Activated T-helper 1 cell treated with anti-CD3 and anti-CD28 coated beads, Interleukin-2, amount 50 U/mL, for 16 hours (primary cell): ENCODE measurements around the gene GAST.
"Not testable (repeated sequence)": the region's sequence is repeated elsewhere in the genome, so short reads cannot be mapped to it uniquely, and the experiment has no call there.

Experiments used
- DNase-seq, 2 donors: peaks; one replicate each; pipeline ENCODE4 v3.0.0-alpha.2; 2020; ENCODE audit warnings: low read depth in 1 of 2, low spot score in 1 of 2

The GAST gene, protein sequence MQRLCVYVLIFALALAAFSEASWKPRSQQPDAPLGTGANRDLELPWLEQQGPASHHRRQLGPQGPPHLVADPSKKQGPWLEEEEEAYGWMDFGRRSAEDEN

DNA sequence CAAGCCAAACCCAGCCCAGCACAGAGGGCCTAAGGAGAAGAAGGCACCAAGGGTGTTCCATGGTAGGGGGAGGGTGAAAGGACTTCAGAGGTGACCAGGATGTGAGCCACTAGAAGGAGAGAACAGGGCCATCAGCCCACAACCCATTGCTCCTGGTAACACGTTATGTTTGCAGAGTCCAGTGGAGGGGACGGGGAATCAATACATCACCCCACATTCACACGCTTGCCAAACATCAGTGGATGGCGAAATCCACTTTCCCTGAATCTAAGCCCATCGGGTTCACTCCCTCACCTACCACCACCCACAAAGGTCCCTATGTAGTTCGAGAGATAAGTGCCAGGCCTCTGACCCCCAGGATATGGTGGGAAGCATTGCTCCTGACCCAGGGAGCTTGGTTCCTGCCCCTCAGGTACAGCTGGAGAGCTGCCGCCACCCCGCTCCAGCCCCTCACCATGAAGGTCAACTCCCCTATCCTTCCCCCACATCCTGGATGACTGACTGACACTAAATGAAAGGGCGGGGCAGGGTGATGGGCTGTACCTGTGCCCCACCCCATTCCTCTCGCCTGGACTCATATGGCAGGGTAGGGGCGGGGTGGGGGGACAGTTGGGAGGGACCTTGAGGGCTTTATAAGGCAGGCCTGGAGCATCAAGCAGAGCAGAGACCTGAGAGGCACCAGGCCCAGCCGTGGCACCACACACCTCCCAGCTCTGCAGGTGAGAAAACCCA lies at the start of gene GAST:
Gene GAST, plus strand, starts transcription at position 663 of the 732 bp plus-strand sequence. CDS start 3,106 bp downstream, outside the sequence.
- DNase-seq, result no peak

DNA sequence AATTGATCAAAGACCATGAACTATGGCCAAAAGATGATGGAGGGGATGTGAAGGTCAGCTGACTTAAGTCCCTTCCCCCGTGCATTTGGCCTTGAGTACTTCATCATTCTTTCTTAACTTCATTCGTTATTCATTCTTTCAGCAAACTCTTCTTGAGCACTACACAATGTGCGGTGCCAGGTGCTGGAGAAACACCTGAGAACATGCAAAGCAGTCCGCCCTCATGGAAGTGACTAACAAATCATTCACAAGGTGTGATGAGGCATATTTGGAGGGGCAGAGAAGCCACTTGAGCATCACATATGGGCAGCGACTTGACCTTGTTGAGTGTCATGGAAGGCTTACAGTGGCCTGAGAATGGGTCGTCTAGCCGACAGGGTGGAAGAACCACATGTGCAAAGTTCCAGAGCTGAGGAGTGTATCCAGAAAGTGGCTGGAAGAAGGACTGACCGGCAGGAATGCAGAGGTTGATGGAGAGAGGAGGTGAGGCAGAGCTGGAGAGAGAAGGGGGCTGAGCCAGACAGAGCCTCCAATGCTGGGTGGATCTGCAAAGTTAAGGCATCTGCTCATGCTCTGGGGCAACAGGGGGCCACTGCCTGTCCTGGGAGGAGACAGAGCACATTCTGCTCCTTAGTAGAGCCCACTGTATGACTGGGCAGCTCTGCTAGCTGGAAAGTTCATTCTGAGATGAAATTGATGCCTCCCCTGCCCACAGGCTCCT lies 48.5 kb upstream of the GAST start:
- no peak for DNase-seq

DNA sequence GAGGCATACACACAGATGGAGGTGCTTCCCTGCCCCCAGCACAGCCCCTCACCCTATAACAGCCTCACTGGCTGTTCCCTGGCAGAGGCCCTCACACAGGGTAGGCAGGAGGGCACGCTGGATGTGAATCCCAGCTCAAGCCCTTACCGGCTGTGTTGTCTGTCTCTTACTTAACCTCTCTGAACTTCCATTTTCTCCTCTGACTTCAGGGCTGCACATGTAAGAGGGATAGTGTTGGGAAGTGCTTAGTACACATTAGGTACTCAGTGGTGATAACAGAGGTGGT lies 48.0 kb upstream of the GAST start:
- no peak for DNase-seq

DNA sequence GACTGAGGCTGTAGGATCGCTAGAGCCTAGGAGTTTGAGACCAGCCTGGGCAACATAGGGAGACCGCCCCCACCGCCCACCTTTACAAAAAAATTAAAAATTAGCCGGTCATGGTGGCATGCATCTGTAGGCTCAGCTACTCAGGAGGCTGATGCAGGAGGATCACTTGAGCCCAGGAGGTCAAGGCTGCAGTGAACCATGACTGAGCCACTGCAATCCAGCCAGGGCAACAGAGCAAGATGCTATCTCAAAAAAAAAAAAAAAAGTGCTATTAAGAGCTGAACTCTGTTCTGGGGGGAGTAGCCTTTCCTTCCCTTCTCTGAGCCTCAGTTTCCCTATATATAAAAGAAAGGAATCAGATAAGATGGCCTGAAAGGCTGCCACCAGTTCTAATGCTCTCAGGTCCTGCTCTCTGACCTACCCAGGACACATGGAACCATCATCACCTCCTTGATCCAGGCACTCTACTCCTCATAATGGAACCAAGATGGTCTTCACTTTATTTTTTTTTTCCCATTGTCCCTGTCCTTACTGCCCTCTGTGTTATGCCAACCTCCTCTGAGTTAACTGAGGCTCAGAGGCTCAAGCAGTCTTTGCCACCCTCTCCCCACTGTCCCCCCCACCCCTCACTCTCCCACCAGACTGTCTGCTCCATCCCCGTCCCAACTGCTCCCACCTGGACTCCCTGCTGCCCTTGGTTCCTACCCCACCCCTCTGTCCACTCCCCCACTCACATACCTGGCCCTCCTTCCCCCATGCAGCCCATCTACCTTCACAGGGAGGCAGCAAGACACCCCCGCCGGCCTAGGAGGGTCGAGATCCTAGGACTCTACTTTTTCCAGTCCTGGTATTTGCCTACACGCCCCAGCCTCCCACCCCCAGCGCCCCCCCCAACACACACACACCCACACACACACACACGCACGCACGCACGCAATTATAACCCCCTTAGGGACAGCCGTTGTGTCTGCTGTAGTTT lies 47.3 kb upstream of the GAST start:
- no peak for DNase-seq

DNA sequence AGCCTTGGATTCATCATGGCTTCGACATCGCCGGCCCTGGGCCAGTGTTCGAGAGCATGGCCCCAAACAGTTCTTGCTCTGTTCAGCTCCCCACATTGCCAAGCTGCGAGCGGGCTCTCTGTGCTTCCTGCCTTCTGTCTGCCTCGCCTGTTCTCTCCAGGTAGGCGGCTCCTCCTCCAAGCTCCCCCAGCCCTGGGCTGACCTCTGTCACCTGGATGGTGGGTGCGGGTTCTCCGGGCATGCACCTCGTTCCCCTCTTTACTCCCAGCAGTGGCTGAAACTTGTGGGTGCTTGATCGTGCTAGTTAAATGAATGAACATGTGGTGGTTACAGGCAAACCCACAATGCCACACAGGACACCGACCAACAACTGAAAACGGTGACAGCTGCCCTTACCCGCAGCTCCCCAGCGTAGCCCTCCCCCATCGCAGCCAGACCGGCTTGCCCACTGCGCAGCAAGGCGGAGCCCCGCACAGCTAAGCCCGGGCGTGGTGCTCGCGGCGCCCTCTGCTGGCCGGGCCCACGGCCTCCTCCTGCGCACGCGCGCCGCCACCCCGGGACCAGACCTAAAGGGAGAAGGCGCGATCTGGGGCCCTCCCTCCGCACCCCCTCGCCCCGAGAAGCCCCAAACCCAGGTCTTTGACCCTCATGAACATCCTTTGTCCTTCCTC lies 46.4 kb upstream of the GAST start:
- peak; percentile 78 to 87 for DNase-seq

DNA sequence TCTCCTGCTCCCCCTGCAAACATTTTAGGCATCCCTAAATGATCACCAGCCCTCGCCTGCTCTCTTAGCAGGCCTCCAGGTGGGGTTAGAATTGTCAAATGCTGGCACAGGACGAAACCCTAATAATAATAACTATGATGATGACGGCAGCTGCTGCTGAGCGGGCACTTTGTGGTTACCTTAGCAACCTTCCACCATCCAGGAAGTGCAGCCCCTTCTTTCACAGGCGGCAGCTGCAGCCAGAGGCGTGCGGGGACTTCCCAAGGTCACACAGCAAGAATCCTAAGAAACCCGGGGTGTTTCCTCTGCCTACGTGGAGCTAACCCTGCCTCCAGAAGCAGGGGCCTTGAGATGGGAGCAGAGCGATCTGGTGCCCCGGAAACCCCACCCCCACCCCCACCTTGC lies 45.9 kb upstream of the GAST start:
- peak; percentile 22 to 56 for DNase-seq

DNA sequence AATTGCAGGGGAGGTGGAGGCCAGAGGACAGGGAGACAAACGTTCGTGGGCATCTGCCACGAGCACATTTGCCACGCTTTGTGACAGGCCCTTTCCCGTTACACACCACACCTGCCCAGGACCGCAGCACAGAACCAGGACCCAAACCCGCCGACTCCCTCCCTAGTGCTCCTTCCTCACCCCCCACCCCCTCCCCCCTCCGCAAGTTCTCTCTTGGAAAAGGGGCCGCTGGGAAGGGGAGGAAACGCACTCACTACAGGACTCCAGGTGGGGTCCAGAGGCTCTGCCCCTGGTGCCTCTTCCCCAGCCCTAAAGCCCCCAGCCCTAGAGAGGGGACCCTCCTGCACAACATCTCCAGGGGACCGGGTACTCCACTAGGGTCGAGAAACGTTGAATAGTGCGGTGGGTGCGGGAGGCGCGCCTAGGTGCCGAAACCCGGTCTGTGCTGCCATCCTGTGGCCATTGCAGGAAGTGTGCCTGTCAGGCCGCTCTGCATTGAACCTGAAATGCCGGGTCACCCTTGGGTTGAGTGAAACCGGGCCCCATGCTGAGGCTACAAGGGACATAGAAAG lies 45.3 kb upstream of the GAST start:
- DNase-seq, result peak; percentile 77 to 81

DNA sequence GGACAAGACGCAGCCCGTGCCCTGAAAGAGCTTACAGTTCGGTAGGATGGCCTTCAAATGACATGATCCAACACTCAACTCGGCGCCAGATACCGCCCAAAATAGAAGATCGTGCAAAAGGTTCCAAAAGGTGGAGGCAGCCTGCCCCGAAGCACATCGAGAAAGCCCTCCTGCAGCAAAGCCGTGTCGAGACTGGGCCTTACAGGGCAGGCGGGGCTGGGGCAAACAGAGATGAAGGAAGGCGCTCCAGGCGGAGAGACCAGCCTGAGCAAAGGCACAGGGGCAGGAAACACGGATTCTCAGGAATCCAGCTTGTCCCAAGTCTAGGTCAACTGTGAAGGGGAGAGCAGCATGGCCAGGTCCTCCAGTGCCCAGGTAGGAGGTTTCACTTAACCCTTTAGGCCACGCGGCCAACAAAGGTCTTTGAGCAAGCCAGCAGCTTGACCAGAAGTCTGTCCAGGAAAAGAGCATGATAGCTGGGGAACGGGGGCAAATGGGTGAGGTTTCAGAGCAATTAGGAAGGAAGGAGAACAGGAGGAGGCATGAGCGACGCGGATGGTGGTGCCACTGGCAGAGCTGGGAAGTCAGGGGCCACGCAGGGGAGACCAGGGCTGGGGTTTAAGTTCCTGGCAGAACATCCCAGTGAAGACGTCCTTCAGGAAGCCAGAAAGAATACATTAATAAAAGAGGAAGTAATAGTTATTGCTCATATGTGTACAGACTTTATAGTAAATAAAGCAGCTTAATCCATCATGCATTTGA lies 44.7 kb upstream of the GAST start:
- no peak for DNase-seq

DNA sequence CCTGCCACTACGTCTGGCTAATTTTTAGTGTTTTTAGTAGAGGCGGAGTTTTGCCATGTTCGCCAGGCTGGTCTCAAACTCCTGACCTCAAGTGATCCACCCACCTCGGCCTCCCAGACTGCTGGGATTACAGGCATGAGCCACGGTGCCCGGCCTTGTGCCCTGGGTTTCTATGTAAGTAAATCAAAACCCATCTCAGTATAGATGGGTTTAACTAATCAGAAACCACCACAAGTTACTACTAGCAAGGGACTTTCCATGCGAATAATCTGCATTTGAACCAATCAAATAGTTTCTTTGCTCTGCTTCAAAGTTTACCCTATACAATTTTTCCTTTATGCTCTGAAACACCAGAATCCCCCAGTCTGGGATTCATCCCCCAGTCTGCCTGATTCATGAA lies 40.0 kb upstream of the GAST start:
- no peak for DNase-seq

DNA sequence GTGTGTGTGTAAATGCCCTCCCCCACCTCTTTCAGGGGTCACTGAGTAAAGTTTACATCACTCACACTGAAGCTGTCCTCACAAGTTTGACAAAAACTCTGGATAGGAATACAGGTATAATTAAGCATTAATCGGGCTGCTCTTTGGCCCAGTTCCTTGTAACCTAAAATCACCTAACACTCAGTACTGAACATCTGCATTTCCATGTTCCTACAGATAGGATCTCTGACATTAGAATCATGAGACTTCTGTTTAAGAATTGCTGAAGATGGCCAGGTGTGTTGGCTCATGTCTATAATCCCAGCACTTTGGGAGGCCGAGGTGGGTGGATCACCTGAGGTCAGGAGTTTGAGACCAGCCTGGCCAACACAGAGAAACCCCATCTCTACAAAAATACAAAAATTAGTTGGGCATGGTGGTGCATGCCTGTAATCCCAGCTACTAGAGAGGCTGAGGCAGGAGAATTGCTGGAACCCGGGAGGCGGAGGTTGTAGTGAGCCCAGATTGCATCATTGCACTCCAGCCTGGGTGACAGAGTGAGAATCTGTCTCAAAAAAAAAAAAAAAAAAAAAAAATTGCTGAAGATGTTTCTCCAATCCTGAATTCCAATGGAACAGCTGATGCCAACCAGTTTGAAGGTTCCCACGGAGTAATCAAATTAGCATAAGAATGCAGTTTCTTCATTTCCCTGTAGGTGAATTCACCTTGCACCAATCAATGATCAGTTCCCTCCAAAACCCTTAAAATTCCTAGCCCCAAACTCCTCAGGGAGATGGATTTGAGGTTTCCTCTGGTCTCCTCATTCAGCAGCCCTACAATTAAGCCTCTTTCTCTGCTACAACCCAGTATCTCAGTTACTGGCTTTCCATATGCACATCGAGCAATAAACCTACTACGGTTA lies 36.7 kb upstream of the GAST start:
- DNase-seq, result not testable (repeated sequence)

DNA sequence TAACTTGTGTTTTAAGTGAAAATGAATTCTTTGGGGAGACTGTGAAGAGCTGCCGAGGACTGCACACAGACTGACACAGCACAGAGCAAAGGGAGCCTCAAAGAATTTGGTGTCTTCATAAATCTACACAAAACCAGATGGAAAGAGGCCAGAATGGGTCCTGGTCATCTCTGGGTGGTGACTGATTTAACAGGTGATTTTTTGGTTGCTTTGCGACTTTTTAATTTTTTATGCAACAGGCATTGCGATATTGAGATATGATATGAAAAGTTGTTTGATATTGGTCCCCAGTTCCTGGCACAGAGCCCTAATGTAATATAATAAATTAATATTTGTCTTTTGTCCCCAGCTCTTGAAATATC lies 36.1 kb upstream of the GAST start:
- no peak for DNase-seq

DNA sequence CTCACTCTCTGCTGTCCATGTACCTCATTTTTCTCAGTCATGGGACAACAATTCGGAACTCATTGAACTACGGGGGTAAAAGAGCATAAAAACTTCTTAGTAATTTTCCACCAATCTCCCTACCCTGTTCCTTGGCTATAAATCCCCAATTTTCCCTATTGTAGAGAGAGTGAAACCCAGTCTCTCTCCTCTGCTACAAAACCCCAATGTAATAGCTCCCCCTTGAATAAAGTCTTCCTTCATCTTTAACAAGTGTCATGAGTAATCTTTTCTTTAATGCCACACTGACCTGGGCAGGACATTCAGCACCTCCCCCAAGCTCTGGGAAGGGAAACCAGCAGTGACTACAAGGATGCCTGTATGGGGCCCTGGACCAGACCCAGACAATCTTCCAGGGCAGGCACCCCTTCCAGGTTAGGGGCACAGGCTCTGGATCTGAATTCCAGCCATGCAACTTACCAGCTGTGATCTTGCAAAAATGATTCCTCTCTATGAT lies 33.7 kb upstream of the GAST start:
- no peak for DNase-seq

DNA sequence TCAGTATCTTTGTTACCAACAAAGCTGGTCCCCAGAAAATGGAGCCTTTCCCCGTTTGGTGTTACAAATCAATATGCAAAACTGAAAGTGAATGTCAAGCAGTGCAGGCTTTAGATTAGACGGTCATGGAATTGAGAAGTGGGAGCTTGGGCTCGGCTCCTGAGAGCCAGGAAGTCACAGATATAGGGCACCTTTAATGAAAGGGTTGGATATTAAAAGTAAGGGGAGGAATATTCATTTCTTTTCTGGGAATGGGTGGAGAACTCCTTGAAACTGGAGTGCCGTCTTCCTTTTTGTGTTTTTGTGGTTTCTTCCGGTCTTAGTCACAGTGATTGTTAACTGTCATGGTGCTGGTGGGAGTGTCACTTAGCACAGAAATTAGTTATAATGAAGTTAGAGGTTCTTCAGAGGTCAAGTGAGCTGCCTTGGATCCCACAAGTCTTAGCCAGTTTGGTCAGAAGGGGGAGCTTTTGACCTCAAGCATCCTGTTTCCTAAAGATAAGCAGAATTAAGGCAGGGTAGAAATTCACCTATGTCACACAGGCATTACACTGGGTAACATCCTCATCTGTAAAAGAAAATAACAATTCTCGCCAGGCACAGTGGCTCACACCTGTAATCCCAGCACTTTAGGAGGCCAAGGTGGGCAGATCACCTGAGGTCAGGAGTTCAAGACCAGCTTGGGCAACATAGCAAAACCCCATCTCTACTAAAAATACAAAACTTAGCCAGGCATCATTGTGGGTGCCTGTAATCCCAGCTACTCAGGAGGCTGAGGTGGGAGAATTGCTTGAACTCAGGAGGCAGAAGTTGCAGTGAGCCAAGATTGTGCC lies 33.0 kb upstream of the GAST start:
- peak in 1 of 2 donors; percentile 32 for DNase-seq

DNA sequence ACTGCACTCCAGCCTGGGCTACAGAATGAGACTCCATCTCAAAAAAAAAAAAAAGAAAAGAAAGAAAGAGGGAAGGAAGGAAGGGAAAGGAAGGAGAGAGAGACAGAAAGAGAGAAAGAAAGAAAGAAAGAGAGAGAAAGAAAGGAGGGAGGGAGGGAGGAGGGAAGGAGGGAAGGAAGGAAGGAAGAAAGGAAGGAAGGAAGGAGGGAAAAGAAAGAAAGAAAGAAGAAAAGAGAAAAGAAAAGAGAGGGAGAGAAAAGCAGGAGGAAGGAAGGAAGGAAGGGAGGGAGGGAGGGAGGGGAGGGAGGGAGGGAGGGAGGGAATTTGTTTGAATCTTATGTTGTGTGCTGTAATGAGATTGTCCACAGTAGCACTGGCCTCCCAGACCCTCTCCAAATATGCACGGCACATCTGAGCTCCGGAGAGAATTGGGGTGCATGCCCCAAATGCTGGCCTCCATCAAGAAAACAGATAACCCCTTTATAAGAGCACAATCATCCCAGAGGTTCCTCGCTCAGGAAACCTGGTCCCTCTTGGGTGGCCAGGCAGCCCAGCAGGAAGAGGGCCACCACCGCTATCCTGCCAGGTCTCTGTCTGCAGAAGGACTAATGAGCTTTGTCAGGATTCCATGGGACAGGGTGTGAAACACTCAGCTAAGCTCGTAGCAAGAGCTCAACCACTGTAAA lies 32.2 kb upstream of the GAST start:
- no peak for DNase-seq

DNA sequence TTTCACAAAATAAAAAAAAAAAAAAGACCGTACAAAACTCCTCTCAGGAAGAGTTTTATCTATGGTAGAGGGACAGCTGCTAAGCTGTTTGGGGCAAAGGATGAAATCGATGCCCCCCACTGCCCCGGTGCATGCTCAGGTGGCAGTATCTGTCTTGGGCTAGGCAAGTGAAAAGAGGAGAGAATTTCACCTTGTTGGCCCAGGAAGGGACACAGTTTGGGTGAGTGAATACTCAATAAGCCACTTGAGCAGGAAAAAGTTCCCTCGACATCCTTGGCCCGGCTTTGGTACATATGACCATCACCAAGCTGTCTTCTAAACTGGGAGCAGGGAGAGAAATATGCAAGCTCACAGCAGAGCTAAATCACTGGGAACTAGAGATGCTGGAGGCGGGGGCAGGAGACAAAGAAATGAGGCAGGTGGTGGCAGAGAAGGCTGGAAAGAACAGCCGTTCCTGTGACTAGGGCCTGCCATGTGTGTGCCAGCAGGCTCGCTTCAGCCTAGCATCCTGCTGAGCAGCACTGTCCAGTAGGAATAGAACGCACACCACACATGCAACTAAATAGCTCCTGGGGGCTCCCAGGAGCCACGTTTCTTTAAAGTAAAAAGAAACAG lies 31.6 kb upstream of the GAST start:
- no peak for DNase-seq

DNA sequence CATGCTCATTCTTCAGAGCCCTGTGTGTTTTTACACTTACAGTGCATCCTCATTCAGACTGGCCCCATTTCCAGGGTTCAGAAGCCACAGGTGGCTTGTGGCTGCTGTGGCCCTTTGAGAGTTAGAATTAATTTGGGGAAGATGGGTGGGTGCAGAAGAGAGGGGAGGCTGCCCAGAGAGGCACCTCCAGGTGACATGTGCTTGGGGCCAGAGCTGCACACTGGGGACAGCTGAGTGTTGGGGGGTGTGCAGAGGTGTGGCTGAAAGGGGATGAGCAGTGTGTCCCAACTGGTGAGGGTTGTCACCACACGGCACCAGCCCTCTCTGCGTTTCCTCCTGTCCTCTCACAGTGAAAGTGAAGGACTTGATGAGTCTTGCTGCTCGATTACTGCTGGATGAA lies 30.4 kb upstream of the GAST start:
- DNase-seq, result no peak

DNA sequence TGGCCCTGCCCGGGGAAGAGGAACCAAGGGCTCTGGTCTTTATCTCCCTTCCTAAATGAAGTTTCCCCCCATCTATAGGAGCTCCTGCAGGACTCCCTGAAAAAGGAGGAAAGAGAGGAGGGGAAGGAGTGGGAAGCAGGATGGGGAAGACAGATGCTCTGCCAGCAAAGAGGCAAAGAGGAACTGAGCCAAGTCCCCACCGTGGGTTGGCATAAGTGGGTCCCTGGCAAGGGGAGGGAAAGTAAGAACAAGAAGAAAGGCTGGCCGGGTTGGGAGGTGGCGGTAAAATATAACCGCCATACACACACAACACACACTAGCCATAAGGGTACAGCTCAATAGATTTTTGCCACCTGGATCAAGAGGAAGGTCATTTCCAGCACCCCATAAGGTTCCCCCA lies 29.5 kb upstream of the GAST start:
- no peak for DNase-seq
